Endothelial cell of umbilical vein (primary cell): ENCODE results near the gene NTSR1. TPM values are rescaled to one million over a fixed set of nuclear protein-coding genes. Genes with fewer than 3 reads are reported as not detected.

Experiments
- BruUV-seq: library from RNA; stranded (reverse); fragments of 400-500 nt; replicated peaks from 2 replicates; lab custom pipeline; 2021; lab: Mats Ljungman, UMichigan
- CTCF ChIA-PET: fragments of 300-600, 350-600 bp; sonication (Branson Sonifier 250); formaldehyde crosslinking; loops from one replicate; lab custom pipeline; 2021; ENCODE audit warnings: antibody characterized with exemption, inconsistent platforms; lab: Charles Lee
- POLR2A ChIA-PET: fragments of 300-600, 350-600 bp; sonication (Branson Sonifier 250); formaldehyde crosslinking; loops from one replicate; lab custom pipeline; 2021; ENCODE audit warnings: antibody characterized with exemption, inconsistent platforms; lab: Charles Lee
- DNase-seq: peaks from one replicate; pipeline ENCODE4 v3.0.0-alpha.2; 2011; ENCODE audit warnings: low read depth, low spot score
- FAIRE-seq: peaks from 2 replicates; lab custom pipeline; 2011; peaks lifted over from hg19 to GRCh38; lab: Jason Lieb, UNC
- H2AFZ ChIP-seq: 2 replicates; pipeline ENCODE4 v1.6.0; 2012; ENCODE audit warnings: low read depth, low read length, control low read depth, inconsistent platforms
- H3K27ac ChIP-seq: 2 replicates; pipeline ENCODE4 v1.5.1; 2011; ENCODE audit warnings: low read depth, mild to moderate bottlenecking, control low read depth, low read length, moderate library complexity; ENCODE audit not compliant: insufficient read depth
- H3K27me3 ChIP-seq, 2 experiments: 2 replicates each; pipeline versions ENCODE4 v1.6.0 to v1.6.1; 2011; ENCODE audit warnings: low read length in 2 of 2, mixed read lengths in 1 of 2; ENCODE audit not compliant: control insufficient read depth in 2 of 2, insufficient read depth in 2 of 2
- H3K36me3 ChIP-seq, 2 experiments: 2 replicates in 1 of 2; 3 replicates in 1 of 2; pipeline ENCODE4 v1.5.1; 2011; ENCODE audit warnings: low read length in 2 of 2, mild to moderate bottlenecking in 1 of 2, moderate library complexity in 1 of 2; ENCODE audit not compliant: control insufficient read depth in 2 of 2, insufficient read depth in 2 of 2; ENCODE audit errors: extremely low read depth in 1 of 2
- H3K4me1 ChIP-seq: 3 replicates; pipeline ENCODE4 v1.5.1; 2011; ENCODE audit warnings: mild to moderate bottlenecking, low read length; ENCODE audit not compliant: control insufficient read depth, insufficient read depth; ENCODE audit errors: extremely low read depth
- H3K4me2 ChIP-seq: 2 replicates; pipeline ENCODE4 v1.6.1; 2011; ENCODE audit warnings: low read length, control low read depth, mixed read lengths; ENCODE audit not compliant: insufficient read depth
- H3K4me3 ChIP-seq, 3 experiments: fragments of 200-600 bp in 1 of 3; sonication (generic), shearing (Covaris generic) in 1 of 3; replicated peaks in 1 of 3; 2 replicates each; pipeline ENCODE4 v1.5.1; 2011 to 2016; ENCODE audit warnings: control low read depth in 3 of 3, low read length in 3 of 3, mild to moderate bottlenecking in 2 of 3, inconsistent platforms in 1 of 3, low read depth in 1 of 3, moderate library complexity in 1 of 3; ENCODE audit not compliant: insufficient read depth in 1 of 3
- H3K79me2 ChIP-seq: 2 replicates; pipeline ENCODE4 v1.6.0; 2012; ENCODE audit warnings: low read length, inconsistent platforms; ENCODE audit not compliant: control insufficient read depth, insufficient read depth
- H3K9ac ChIP-seq: replicated peaks from 2 replicates; pipeline ENCODE3; 2011; ENCODE audit warnings: low read length, control low read depth; ENCODE audit not compliant: insufficient read depth; ENCODE audit errors: extremely low read depth
- H3K9me1 ChIP-seq: replicated peaks from 3 replicates; pipeline ENCODE4 v1.6.0; 2011; ENCODE audit warnings: mild to moderate bottlenecking, low read length; ENCODE audit not compliant: control insufficient read depth, insufficient read depth; ENCODE audit errors: extremely low read depth
- H3K9me3 ChIP-seq: replicated peaks from 2 replicates; pipeline ENCODE4 v1.5.1; 2012; ENCODE audit warnings: low read length, inconsistent platforms; ENCODE audit not compliant: control insufficient read depth, insufficient read depth
- H4K20me1 ChIP-seq: replicated peaks from 2 replicates; pipeline ENCODE3; 2011; ENCODE audit warnings: mild to moderate bottlenecking, low read length; ENCODE audit not compliant: control insufficient read depth, insufficient read depth; ENCODE audit errors: extremely low read depth
- CTCF ChIP-seq, 2 donors: IDR thresholded peaks; 1 replicate in 1 of 2; 2 replicates in 1 of 2; pipeline ENCODE4 v1.5.1; 2011; ENCODE audit warnings: low read length in 2 of 2, mild to moderate bottlenecking in 2 of 2, moderate library complexity in 2 of 2, control low read depth in 1 of 2, inconsistent platforms in 1 of 2, low read depth in 1 of 2; ENCODE audit not compliant: insufficient read depth in 1 of 2; ENCODE audit errors: extremely low read depth in 1 of 2
- EZH2 ChIP-seq: IDR thresholded peaks from 2 replicates; pipeline ENCODE4 v1.6.1; 2012; ENCODE audit warnings: borderline replicate concordance, low read depth, mild to moderate bottlenecking, moderate library complexity, low read length, inconsistent platforms; ENCODE audit not compliant: severe bottlenecking
- FOS ChIP-seq: IDR thresholded peaks from 2 replicates; pipeline ENCODE4 v1.6.1; 2011; ENCODE audit warnings: mild to moderate bottlenecking, low read length, moderate library complexity, borderline replicate concordance; ENCODE audit not compliant: insufficient read depth
- GATA2 ChIP-seq: IDR thresholded peaks from 2 replicates; pipeline ENCODE4 v1.7.0; 2011; ENCODE audit warnings: low read depth, mild to moderate bottlenecking, moderate library complexity, mixed read lengths, low read length; ENCODE audit not compliant: insufficient read length, insufficient read depth
- JUN ChIP-seq: IDR thresholded peaks from 2 replicates; pipeline ENCODE4 v1.6.1; 2011; ENCODE audit warnings: borderline replicate concordance, low read depth; ENCODE audit not compliant: insufficient read length, insufficient read depth
- MAX ChIP-seq: IDR thresholded peaks from 2 replicates; pipeline ENCODE4 v1.6.1; 2011; ENCODE audit not compliant: insufficient read depth, insufficient read length
- MYC ChIP-seq: IDR thresholded peaks from one replicate; pipeline ENCODE4 v1.6.1; 2011; ENCODE audit warnings: mild to moderate bottlenecking, low read depth, low read length
- POLR2A ChIP-seq: IDR thresholded peaks from 2 replicates; pipeline ENCODE4 v1.6.1; 2012; ENCODE audit warnings: low read depth, mild to moderate bottlenecking, control low read depth, low read length
- POLR2AphosphoS5 ChIP-seq: IDR thresholded peaks from 2 replicates; pipeline ENCODE4 v1.6.1; 2012; ENCODE audit warnings: low read depth, mild to moderate bottlenecking, control low read depth, low read length, moderate library complexity; ENCODE audit not compliant: insufficient read depth
- dilution Hi-C: fragments of 300-500 bp; cut with MboI; formaldehyde crosslinking; loops from one replicate; pipeline ENCODE4 v1.15.0; 2019; ENCODE audit warnings: low sequenced_read_pairs; ENCODE audit not compliant: extremely low pct_ligation_motif_present
- intact Hi-C: fragments of 100-400 bp; cut with micrococcal nuclease; formaldehyde crosslinking; loops from one replicate; pipeline ENCODE4 v1.10.0; 2022
- polyA plus RNA-seq, 4 experiments: library from polyadenylated mRNA; depleted of rRNA in 3 of 4; stranded (reverse) in 3 of 4; unstranded in 1 of 4; fragments of >200 nt; gene quantifications; 2 replicates each; pipeline versions ENCODE4 v1.2.1 to v1.2.3, GENCODE V29; 2011 to 2012; ENCODE audit warnings: missing spikeins in 1 of 4
- total RNA-seq: library from RNA; stranded (reverse); gene quantifications from 2 replicates; pipeline ENCODE4 v1.2.3, GENCODE V29; 2021

NTSR1 gene
- total and polyA plus RNA-seq, 2 donors (not counting 3 experiments of a cell fraction or from before 2014, with no cell fraction given): 0.14 to 2.1 TPM

- no peak overlapping the region for H3K4me3 ChIP-seq
- POLR2A ChIA-PET: no interaction called here
- H3K9ac ChIP-seq: no peak overlapping the region
- no peaks in the 10 kb centered on the region for H3K9me3 ChIP-seq
- H2AFZ ChIP-seq: no peak overlapping the region
- H4K20me1 ChIP-seq: no peaks in the 10 kb centered on the region
- no peak for TF ChIP-seq JUN
- no peak for TF ChIP-seq MYC
- TF ChIP-seq CTCF (IDR thresholded peaks at IDR 0.05; ENCODE audit: extremely low read depth in 1 of 2, insufficient read depth in 1 of 2, low read depth in 1 of 2, low read length in 2 of 2): no peak
- TF ChIP-seq EZH2: no peak
- no peak for TF ChIP-seq POLR2A
- TF ChIP-seq FOS: no peak
- no peak for TF ChIP-seq MAX
- no peak for TF ChIP-seq POLR2AphosphoS5
- no peak for TF ChIP-seq GATA2
- no peaks in the 10 kb centered on the region for H3K36me3 ChIP-seq
- DNase-seq: no peak
- H3K4me1 ChIP-seq: peaks cover 26% of the 10 kb centered on the region
- H3K79me2 ChIP-seq: no peaks in the 10 kb centered on the region
- FAIRE-seq: no peak
- no peak overlapping the region for H3K4me2 ChIP-seq
- H3K9me1 ChIP-seq: no peaks in the 10 kb centered on the region
- H3K27ac ChIP-seq: no peak overlapping the region
- dilution Hi-C loops: no loop called here
- CTCF ChIA-PET: interaction anchor here (3.4 to 3.7 kb wide), 2 partner anchors 39 to 49 kb away, joined by 24 read pairs; no protein-coding TSS in a partner anchor
- intact Hi-C loops: no loop called here
- BruUV-seq: no TSS peak
- no peaks in the 10 kb centered on the region for H3K27me3 ChIP-seq
These were observed 33.9 kb downstream of the NTSR1 start for GRCh38 chr20:62742550-62742949.
